DMS 273 treated with DMSO at 0.1 percent for 48 hours (cell line): ENCODE results near the gene INPP5A.

Experiments used
- DNase-seq: peaks from one replicate; lab custom pipeline; 2025; lab: John Stamatoyannopoulos, UW

Gene INPP5A

GRCh38 chr10:132804287-132804686, 266.7 kb downstream of the INPP5A start:
- DNase-seq = no peak

- DNase-seq = no peak
These were observed 267.3 kb downstream of the INPP5A start for GRCh38 chr10:132804785-132805426.

GRCh38 chr10:132805599-132805998, 268.0 kb downstream of the INPP5A start:
- DNase-seq = no peak

GRCh38 chr10:132806110-132806509, 268.5 kb downstream of the INPP5A start:
- DNase-seq = no peak

- DNase-seq = no peak
These were observed 269.0 kb downstream of the INPP5A start for GRCh38 chr10:132806561-132807003.

- DNase-seq = no peak
These were observed 270.0 kb downstream of the INPP5A start for GRCh38 chr10:132807621-132808049.

GRCh38 chr10:132808383-132809231, 271.0 kb downstream of the INPP5A start:
- DNase-seq = no peak

- DNase-seq = no peak
These were observed 271.9 kb downstream of the INPP5A start for GRCh38 chr10:132809232-132810140.

GRCh38 chr10:132810141-132810806, 272.7 kb downstream of the INPP5A start:
- no peak for DNase-seq

- DNase-seq = no peak
These were observed 273.5 kb downstream of the INPP5A start for GRCh38 chr10:132810807-132811700.

GRCh38 chr10:132811891-132812481, 274.4 kb downstream of the INPP5A start:
- no peak for DNase-seq

GRCh38 chr10:132812520-132812919, 274.9 kb downstream of the INPP5A start:
- no peak for DNase-seq

- no peak for DNase-seq
These were observed 275.4 kb downstream of the INPP5A start for GRCh38 chr10:132813001-132813401.

GRCh38 chr10:132813560-132814468, 276.2 kb downstream of the INPP5A start:
- DNase-seq = no peak

- DNase-seq = no peak
These were observed 276.9 kb downstream of the INPP5A start for GRCh38 chr10:132814469-132814856.

- DNase-seq = no peak
These were observed 277.7 kb downstream of the INPP5A start for GRCh38 chr10:132815168-132815857.

GRCh38 chr10:132816718-132817117, 279.1 kb downstream of the INPP5A start:
- no peak for DNase-seq

GRCh38 chr10:132817701-132818211, 280.2 kb downstream of the INPP5A start:
- DNase-seq = no peak
